Lower leg skin (tissue), 3 donors: Measurements from ENCODE around the gene NAV3.

Experiments used
- POLR2A ChIP-seq, 2 donors: fragments of 450-650 bp; IDR thresholded peaks; one replicate each; pipeline ENCODE4 v1.6.1; 2016 to 2017; ENCODE audit warnings: antibody characterized with exemption in 2 of 2, mild to moderate bottlenecking in 1 of 2, moderate library complexity in 1 of 2
- TF ChIP-seq, protein P1 (sequence below), 3 donors: fragments of 450-650 bp; IDR thresholded peaks; one replicate each; pipeline ENCODE4 v1.5.1; 2016; ENCODE audit warnings: antibody characterized with exemption in 3 of 3, mild to moderate bottlenecking in 3 of 3, moderate library complexity in 2 of 3

DNA sequence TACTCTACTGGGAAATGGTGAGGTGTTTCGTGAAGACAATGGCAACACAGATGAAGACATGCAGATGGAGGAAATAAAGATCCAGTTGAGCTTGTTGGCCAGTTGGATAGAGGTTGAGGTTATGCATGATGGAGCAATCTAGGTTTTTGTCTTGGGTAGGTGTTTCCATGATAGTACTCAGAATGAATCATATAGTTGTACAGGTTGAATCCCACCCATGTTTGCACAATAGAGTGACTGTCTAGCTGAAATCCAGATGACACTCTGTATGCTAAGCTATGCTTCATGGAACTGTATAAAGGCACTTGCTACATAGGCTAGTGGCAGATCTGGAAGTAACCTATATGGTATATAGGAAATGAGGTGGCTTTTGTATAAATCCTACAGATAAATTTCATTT is 264.9 kb downstream of the NAV3 start:
- no peak for TF ChIP-seq POLR2A (IDR thresholded peaks at IDR 0.05)
- TF ChIP-seq, protein P1, sequence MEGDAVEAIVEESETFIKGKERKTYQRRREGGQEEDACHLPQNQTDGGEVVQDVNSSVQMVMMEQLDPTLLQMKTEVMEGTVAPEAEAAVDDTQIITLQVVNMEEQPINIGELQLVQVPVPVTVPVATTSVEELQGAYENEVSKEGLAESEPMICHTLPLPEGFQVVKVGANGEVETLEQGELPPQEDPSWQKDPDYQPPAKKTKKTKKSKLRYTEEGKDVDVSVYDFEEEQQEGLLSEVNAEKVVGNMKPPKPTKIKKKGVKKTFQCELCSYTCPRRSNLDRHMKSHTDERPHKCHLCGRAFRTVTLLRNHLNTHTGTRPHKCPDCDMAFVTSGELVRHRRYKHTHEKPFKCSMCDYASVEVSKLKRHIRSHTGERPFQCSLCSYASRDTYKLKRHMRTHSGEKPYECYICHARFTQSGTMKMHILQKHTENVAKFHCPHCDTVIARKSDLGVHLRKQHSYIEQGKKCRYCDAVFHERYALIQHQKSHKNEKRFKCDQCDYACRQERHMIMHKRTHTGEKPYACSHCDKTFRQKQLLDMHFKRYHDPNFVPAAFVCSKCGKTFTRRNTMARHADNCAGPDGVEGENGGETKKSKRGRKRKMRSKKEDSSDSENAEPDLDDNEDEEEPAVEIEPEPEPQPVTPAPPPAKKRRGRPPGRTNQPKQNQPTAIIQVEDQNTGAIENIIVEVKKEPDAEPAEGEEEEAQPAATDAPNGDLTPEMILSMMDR (IDR thresholded peaks at IDR 0.05): no peak
